Heart right ventricle (tissue), 16 donors: Measurements from ENCODE around the gene ITSN1. TPM values are rescaled to one million over a fixed set of nuclear protein-coding genes. Genes with fewer than 3 reads are reported as not detected.

ENCODE experiments used
- ATAC-seq, 8 donors: fragments of 200-7000 bp; cut with Tn5 transposase; one replicate each; pipeline ENCODE4 v1.9.1; 2020; ENCODE audit warnings: mild to moderate bottlenecking in 8 of 8, moderate library complexity in 8 of 8, moderate number of reproducible peaks in 1 of 8
- DNase-seq, 2 donors: peaks; one replicate each; pipeline ENCODE4 v3.0.0-alpha.2; 2020
- H3K27ac ChIP-seq, 10 donors: fragments of 200-600 bp; sonication (generic) in 2 of 10; one replicate each; pipeline versions ENCODE4 v1.5.0 to v1.8.0; 2020 to 2022; ENCODE audit warnings: mild to moderate bottlenecking in 3 of 10
- H3K27me3 ChIP-seq, 7 donors: fragments of 200-600 bp; one replicate each; pipeline ENCODE4 v1.8.0; 2021 to 2022; ENCODE audit warnings: mild to moderate bottlenecking in 2 of 7
- H3K36me3 ChIP-seq, 9 donors: fragments of 200-600 bp; sonication (generic) in 1 of 9; one replicate each; pipeline versions ENCODE4 v1.5.0 to v1.8.0; 2020 to 2022; ENCODE audit warnings: mild to moderate bottlenecking in 2 of 9
- H3K4me1 ChIP-seq, 9 donors: fragments of 200-600 bp; sonication (generic) in 1 of 9; one replicate each; pipeline versions ENCODE4 v1.5.0 to v1.8.0; 2020 to 2022; ENCODE audit warnings: mild to moderate bottlenecking in 4 of 9
- H3K4me3 ChIP-seq, 10 donors: fragments of 200-600 bp; sonication (generic) in 2 of 10; one replicate each; pipeline versions ENCODE4 v1.5.0 to v1.8.0; 2020 to 2022; ENCODE audit warnings: mild to moderate bottlenecking in 7 of 10, moderate library complexity in 2 of 10
- H3K9me3 ChIP-seq, 11 donors: fragments of 200-600 bp in 10 of 11; sonication (generic) in 2 of 11; one replicate each; pipeline versions ENCODE4 v1.5.0 to v1.8.0; 2013 to 2022; ENCODE audit warnings: mild to moderate bottlenecking in 2 of 11, control low read depth in 1 of 11, moderate library complexity in 1 of 11
- CTCF ChIP-seq, 9 donors: fragments of 200-600 bp; sonication (generic) in 2 of 9; IDR thresholded peaks; one replicate each; pipeline versions ENCODE4 v1.5.0 to v1.8.0; 2021 to 2022; ENCODE audit warnings: antibody characterized with exemption in 9 of 9, mild to moderate bottlenecking in 5 of 9, moderate library complexity in 1 of 9
- WGBS, 2 donors: extraction: QIAGEN DNeasy Blood & Tissue Kit; methylation state at CpG; one replicate each; pipeline ENCODE4 v1.1.7; 2013; ENCODE audit warnings: inconsistent platforms in 1 of 2; 5-methylcytosine and 5-hydroxymethylcytosine counted together
- intact Hi-C, 10 donors: fragments of 100-400 bp; cut with DNase I; formaldehyde crosslinking; loops; one replicate each; pipeline versions ENCODE4 v1.11.1 to v1.14.2; 2022
- polyA plus RNA-seq, 2 donors: library from polyadenylated mRNA; stranded (reverse); fragments of 200-250 nt; gene quantifications; one replicate each; pipeline ENCODE4 v1.2.3, GENCODE V29; 2013
- total RNA-seq, 10 donors: library from RNA; stranded (reverse); fragmentation: NEBNext Ultra II Directional in 3 of 10; extraction: Animal tissue kit (Norgen Biotek cat#: 25700) in 3 of 10; gene quantifications; one replicate each; pipeline versions ENCODE4 v1.2.1 to v1.2.4, GENCODE V29; 2021 to 2023
- donor health status: Arrhythmogenic right ventricular cardiomyopathy.
- donor health status: ischemic (EF 13 %, LVEDD 7.1; RV severe dilation, severe dysfunction).
- donor health status: healthy with polysubstance abuse.
- donor health status: DM: no; HTN: yes; CAD: no.
- donor health status: DM: no; HTN: no; CAD: no.
- donor health status: ischemic (EF 25% LVEDD 6.9; RV normal size, moderate dysfunction).
- donor health status: ischemic (EF 25% LVEDD 5.7; RV mildly dilated, moderate dysfunction).
- donor health status: healthy.
- donor health status: DM: yes; HTN: yes; CAD: no.
- donor health status: Ischemic cardiomyopathy.
- donor health status: ischemic (EF 35%, LVEDD 5.7; RV mildly dilated, moderate dysfunction).
- donor health status: nonischemic (EF 11% LVEDD 7.7; RV severe dilation, severe dysfunction).
- donor health status: DM: yes; HTN: yes; CAD: no.
- donor health status: PGD.
- donor health status: ischemic (EF 29% LVEDD 5.4; RV normal size, mild dysfunction).
- donor health status: nonischemic (EF 23%, LVEDD 6.1; RV moderate dilation, normal function).

ITSN1 gene
- total and polyA plus RNA-seq, 12 donors = 14.6 to 47.3 (median 32.3) TPM

- Histone ChIP-seq H3K4me1 (no peaks in the 10 kb centered on the region), H3K27me3 (no peaks in the 10 kb centered on the region), H3K9me3 (no peaks in the 10 kb centered on the region), H3K36me3 (peaks cover 0 to 86% (median 13%) of the 10 kb centered on the region in 9 donors), H3K27ac (no peak overlapping the region), H3K4me3 (no peak overlapping the region)
- WGBS, 2 donors = 90 to 93% methylated on average over 5 of the region's 5 CpGs
- DNase-seq (no peak), ATAC-seq (no peak)
- TF ChIP-seq CTCF (IDR thresholded peaks at IDR 0.05) = no peak
- intact Hi-C loops = no loop called here
Measured at GRCh38 chr21:33834801-33835500, 192.7 kb downstream of the ITSN1 start.

- Histone ChIP-seq H3K9me3 (no peaks in the 10 kb centered on the region), H3K27ac (peak overlapping the region in 1 of 10 donors; percentile 62), H3K4me3 (no peak overlapping the region), H3K4me1 (no peaks in the 10 kb centered on the region), H3K36me3 (peaks cover 0 to 80% (median 13%) of the 10 kb centered on the region in 9 donors), H3K27me3 (no peaks in the 10 kb centered on the region)
- no peak for DNase-seq
- intact Hi-C loops = no loop called here
- no peak for TF ChIP-seq CTCF (IDR thresholded peaks at IDR 0.05)
- no peak for ATAC-seq
- WGBS, 2 donors = 85 to 95% methylated on average over 4 of the region's 4 CpGs
Measured at GRCh38 chr21:33835920-33836319, 193.6 kb downstream of the ITSN1 start.

GRCh38 chr21:33836408-33836807, 194.1 kb downstream of the ITSN1 start:
- no peak for TF ChIP-seq CTCF (IDR thresholded peaks at IDR 0.05)
- no peak overlapping the region for H3K4me3 ChIP-seq
- ATAC-seq = peak in 3 of 8 donors; percentile 12 to 48 (median 42)
- no peak for DNase-seq
- H3K4me1 ChIP-seq = peaks cover 0 to 5% (median 0%) of the 10 kb centered on the region in 9 donors
- H3K27me3 ChIP-seq = no peaks in the 10 kb centered on the region
- whole genome bisulfite sequencing, 2 donors = 96 to 97% methylated on average over 11 of the region's 11 CpGs
- peaks cover 0 to 75% (median 13%) of the 10 kb centered on the region in 9 donors for H3K36me3 ChIP-seq
- H3K27ac ChIP-seq = peak overlapping the region in 1 of 10 donors; percentile 62
- intact Hi-C loops = no loop called here
- no peaks in the 10 kb centered on the region for H3K9me3 ChIP-seq

GRCh38 chr21:33839167-33839716, 196.9 kb downstream of the ITSN1 start:
- no peaks in the 10 kb centered on the region for H3K9me3 ChIP-seq
- no peak overlapping the region for H3K27ac ChIP-seq
- WGBS, 2 donors = 95 to 97% methylated on average over 5 of the region's 5 CpGs
- H3K27me3 ChIP-seq = no peaks in the 10 kb centered on the region
- intact Hi-C loops = no loop called here
- DNase-seq = no peak
- ATAC-seq = no peak
- H3K4me3 ChIP-seq = no peak overlapping the region
- H3K36me3 ChIP-seq = peaks cover 0 to 55% (median 13%) of the 10 kb centered on the region in 9 donors
- H3K4me1 ChIP-seq = peaks cover 0 to 33% (median 10%) of the 10 kb centered on the region in 9 donors
- TF ChIP-seq CTCF (IDR thresholded peaks at IDR 0.05) = no peak
